ENCODE data around the gene TEX12. TPM values are rescaled to one million over a fixed set of nuclear protein-coding genes. Genes with fewer than 3 reads are reported as not detected.

Gene TEX12
- total RNA-seq, 1 donor from 2014 or later: not detected

DNA sequence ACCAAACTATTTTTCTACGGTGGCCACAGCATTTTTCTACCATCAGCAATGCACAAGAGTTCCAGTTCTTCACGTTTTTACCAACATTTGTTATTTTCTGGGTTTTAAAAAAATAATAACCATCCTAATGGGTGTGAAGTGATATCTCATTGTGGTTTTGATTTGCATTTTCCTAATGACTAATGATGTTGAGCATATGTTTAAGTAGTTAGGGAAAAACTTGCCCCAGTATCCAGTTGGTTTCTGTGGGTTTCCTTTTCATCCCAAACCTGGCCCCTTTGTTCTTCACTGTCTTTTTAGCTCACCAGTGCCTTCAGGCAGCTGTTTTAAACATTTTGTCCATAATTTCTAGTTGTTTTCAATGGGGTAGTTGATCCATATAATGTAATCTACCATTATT is 44.4 kb downstream of the TEX12 start:
- peak in 1 of 2 donors; percentile 7 for DNase-seq (ENCODE audit: low read depth in 2 of 2)

DNA sequence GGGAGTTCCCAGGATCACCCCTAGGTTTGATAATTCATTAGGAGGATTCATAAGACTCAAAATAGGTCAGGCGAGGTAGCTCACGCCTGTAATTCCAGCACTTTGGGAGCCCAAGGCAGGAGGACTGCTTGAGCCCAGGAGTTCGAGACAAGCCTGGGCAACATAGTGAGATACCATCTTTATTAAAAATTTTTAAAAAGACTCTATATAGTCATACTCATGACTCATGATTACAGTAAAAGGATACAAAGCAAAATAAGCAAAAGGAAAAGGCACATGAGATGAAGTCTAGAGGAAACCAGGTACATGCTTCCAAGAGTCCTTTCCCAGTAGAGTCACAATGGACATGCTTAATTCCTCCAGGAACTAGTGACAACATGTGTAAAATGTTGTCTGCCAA is 45.1 kb downstream of the TEX12 start:
- no peak for DNase-seq (ENCODE audit: low read depth in 2 of 2)

DNA sequence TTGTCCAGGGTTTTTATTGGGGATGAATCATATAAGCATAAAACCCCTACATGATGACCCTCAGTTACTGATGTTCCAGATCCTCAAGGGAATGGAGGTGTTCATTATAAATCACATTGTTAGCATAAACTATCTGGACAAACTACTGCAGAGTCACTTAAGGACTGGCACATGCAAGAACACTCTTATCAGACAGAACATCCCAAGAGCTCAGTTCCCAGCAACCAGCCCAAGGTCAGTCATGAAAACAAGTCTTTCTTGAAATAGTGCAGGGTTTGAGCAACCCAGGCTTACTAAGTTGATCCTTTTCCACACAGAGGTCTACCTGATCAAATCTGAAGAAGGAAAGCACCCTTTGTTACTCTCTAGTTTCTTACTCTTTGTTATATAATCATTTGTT is 45.5 kb downstream of the TEX12 start:
- no peak for DNase-seq (ENCODE audit: low read depth in 2 of 2)

- DNase-seq (ENCODE audit: low read depth in 2 of 2): no peak
These were observed 46.6 kb downstream of the TEX12 start for GRCh38 chr11:112213753-112214152.

GRCh38 chr11:112215621-112216020 is 48.4 kb downstream of the TEX12 start:
- no peak for DNase-seq (ENCODE audit: low read depth in 2 of 2)

DNA sequence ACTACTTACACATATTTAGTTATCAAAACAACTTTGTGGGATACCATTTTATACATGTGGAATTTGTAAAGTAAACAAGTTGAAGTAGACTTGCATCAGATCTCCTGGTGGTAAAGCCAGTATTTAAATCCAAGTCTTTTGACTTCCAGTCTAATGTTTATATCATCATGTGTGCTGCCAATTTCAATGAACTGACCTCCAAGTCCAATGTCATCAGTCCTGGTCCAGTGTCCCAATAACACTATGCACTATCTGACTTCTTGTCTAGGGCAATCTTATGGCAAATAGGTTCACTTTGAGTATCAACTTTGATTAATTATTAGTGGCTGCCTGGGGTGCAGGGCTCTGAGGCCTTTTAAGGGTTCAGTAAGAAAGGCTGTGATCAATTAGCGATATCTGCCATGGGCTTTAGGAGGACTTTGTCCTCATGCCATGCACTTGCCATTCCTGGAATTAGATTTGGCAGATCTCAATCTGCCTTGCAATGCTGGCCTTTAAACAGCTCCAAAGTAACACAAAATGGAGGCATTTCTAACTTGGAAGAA is 49.5 kb downstream of the TEX12 start:
- DNase-seq (ENCODE audit: low read depth in 2 of 2): no peak

GRCh38 chr11:112219476-112220232 is 52.5 kb downstream of the TEX12 start:
- DNase-seq (ENCODE audit: low read depth in 2 of 2): peak; percentile 85 to 90

DNA sequence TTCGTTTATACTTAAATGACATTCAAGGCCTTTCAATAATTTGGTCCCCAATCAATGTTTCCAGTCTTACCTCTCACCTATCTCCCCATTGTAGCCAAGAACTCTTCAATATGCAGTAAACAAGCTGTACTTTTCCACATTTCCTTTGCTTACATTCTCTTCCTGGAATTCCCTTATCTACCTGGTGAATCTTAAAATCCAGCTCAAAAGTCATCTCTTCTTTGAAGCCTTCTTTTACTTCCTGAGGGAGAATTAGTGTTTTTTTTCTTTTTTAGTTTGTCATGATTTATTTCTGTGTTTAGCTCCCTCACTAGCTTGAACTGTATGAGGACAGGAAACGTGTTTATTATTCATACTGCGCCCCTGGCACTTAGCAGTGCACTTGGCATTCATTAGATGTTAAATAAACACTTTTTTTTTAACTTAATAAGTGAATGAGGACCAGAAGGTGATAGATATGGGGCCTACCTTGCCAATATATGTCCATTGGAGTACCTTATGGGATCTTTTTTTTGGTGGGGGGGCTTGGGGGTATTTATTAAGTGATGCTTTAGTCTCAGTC is 54.2 kb downstream of the TEX12 start:
- DNase-seq (ENCODE audit: low read depth in 2 of 2): peak; percentile 67 to 69

Other genes with a start within 250 kb of the TEX12 start
- 0.65 TPM in 1 of 2 replicates, not detected in the other for gene C11orf52, start 248.5 kb upstream of the TEX12 start, total RNA-seq
- 2.4 and 7.6 TPM in 2 replicates for gene DIXDC1, start 230.0 kb upstream of the TEX12 start, total RNA-seq
- gene DLAT, start 142.0 kb upstream of the TEX12 start, total RNA-seq: 22.0 and 26.6 TPM in 2 replicates
- 0.40 and 0.87 TPM in 2 replicates for gene PIH1D2, start 93.4 kb upstream of the TEX12 start, total RNA-seq
- 12.0 and 14.1 TPM in 2 replicates for gene NKAPD1, start 93.1 kb upstream of the TEX12 start, total RNA-seq
- gene TIMM8B, start 80.6 kb upstream of the TEX12 start, total RNA-seq: 98.1 and 115 TPM in 2 replicates
- gene SDHD, start 80.5 kb upstream of the TEX12 start, total RNA-seq: 158 and 170 TPM in 2 replicates
- gene IL18, start 3.3 kb upstream of the TEX12 start, total RNA-seq: 0.22 TPM in 1 of 2 replicates, not detected in the other
- 0.22 and 0.60 TPM in 2 replicates for gene BCO2, start 8.1 kb downstream of the TEX12 start, total RNA-seq
- 24.2 and 39.5 TPM in 2 replicates for gene PTS, start 59.1 kb downstream of the TEX12 start, total RNA-seq
- gene PLET1, start 93.5 kb downstream of the TEX12 start, total RNA-seq: not detected in 2 replicates

Measured in lung microvascular endothelial cell (primary cell).